HepG2 (cell line): Measurements from ENCODE around the gene NIP7. TPM values are rescaled to one million over a fixed set of nuclear protein-coding genes. Genes with fewer than 3 reads are reported as not detected.

Experiments used
- ATAC-seq: fragments of 200-7000 bp; cut with Tn5 transposase; 3 replicates; pipeline ENCODE4 v1.9.1; 2020; ENCODE audit warnings: mild to moderate bottlenecking, moderate library complexity
- BruUV-seq: library from RNA; stranded (reverse); fragments of 400-500 nt; replicated peaks from 2 replicates; lab custom pipeline; 2021; lab: Mats Ljungman, UMichigan
- CTCF ChIA-PET: fragments of 300-600 bp; formaldehyde crosslinking; extraction: SDS; loops from one replicate; lab custom pipeline; 2021; ENCODE audit warnings: low total read pairs, inconsistent platforms, low intra/inter-chr PET ratio; lab: Yijun Ruan, JAX
- POLR2A ChIA-PET: fragments of 350-600 bp; sonication (Branson Sonifier 250); formaldehyde crosslinking; loops from one replicate; lab custom pipeline; 2020; ENCODE audit warnings: antibody characterized with exemption, inconsistent platforms; lab: Yijun Ruan, JAX
- DNase-seq: peaks from one replicate; pipeline ENCODE4 v3.0.0-alpha.2; 2015; ENCODE audit warnings: low spot score
- FAIRE-seq: peaks from 3 replicates; lab custom pipeline; 2011; peaks lifted over from hg19 to GRCh38; lab: Jason Lieb, UNC
- H2AFZ ChIP-seq: one replicate; pipeline ENCODE4 v1.6.1; 2011; ENCODE audit warnings: low read length, inconsistent platforms
- H3K27ac ChIP-seq: fragments of 300-600 bp; 3 replicates; pipeline ENCODE4 v1.8.0; 2011; ENCODE audit warnings: mixed run types, mild to moderate bottlenecking, mixed read lengths, low read length, inconsistent platforms; ENCODE audit not compliant: insufficient read depth; ENCODE audit errors: extremely low read length
- H3K27me3 ChIP-seq, 2 experiments: fragments of 200-600 bp in 1 of 2; 2 replicates in 1 of 2; 3 replicates in 1 of 2; pipeline versions ENCODE4 v1.6.0 to v1.8.0; 2011; ENCODE audit warnings: low read length in 2 of 2, mild to moderate bottlenecking in 2 of 2, moderate library complexity in 2 of 2, inconsistent platforms in 1 of 2; ENCODE audit not compliant: insufficient read depth in 2 of 2, control insufficient read depth in 1 of 2
- H3K36me3 ChIP-seq, 2 experiments: fragments of 200-600 bp in 1 of 2; replicated peaks in 1 of 2; 2 replicates in 1 of 2; 3 replicates in 1 of 2; pipeline versions ENCODE4 v1.5.1 to v1.8.0; 2011; ENCODE audit warnings: low read length in 2 of 2, inconsistent platforms in 1 of 2; ENCODE audit not compliant: insufficient read depth in 2 of 2, control insufficient read depth in 1 of 2
- H3K4me1 ChIP-seq: 2 replicates; pipeline ENCODE4 v1.5.1; 2012; ENCODE audit warnings: low read length, inconsistent platforms; ENCODE audit not compliant: insufficient read depth
- H3K4me2 ChIP-seq: 2 replicates; pipeline ENCODE4 v1.6.0; 2011; ENCODE audit warnings: low read depth, low read length, inconsistent platforms
- H3K4me3 ChIP-seq, 3 experiments: fragments of 200-600 bp in 1 of 3; sonication (generic), shearing (Covaris generic) in 1 of 3; replicated peaks in 1 of 3; 2 replicates each; pipeline ENCODE4 v1.5.1; 2011 to 2016; ENCODE audit warnings: low read length in 3 of 3, inconsistent platforms in 2 of 3, low read depth in 2 of 3, mild to moderate bottlenecking in 2 of 3, control low read depth in 1 of 3, mixed read lengths in 1 of 3; ENCODE audit not compliant: insufficient read depth in 1 of 3
- H3K79me2 ChIP-seq: one replicate; pipeline ENCODE4 v1.6.1; 2011; ENCODE audit warnings: low read length, inconsistent platforms; ENCODE audit not compliant: insufficient read depth
- H3K9ac ChIP-seq: 2 replicates; pipeline ENCODE4 v1.6.0; 2011; ENCODE audit warnings: mild to moderate bottlenecking, low read depth, low read length, inconsistent platforms; ENCODE audit not compliant: insufficient read depth
- H3K9me3 ChIP-seq: 2 replicates; pipeline ENCODE4 v1.5.1; 2012; ENCODE audit warnings: mild to moderate bottlenecking, low read length
- H4K20me1 ChIP-seq: 2 replicates; pipeline ENCODE4 v1.6.0; 2011; ENCODE audit warnings: inconsistent platforms, mild to moderate bottlenecking, low read length, moderate library complexity; ENCODE audit not compliant: insufficient read depth
- CC2D1A ChIP-seq: sonication (generic); formaldehyde crosslinking; IDR thresholded peaks from 2 replicates; pipeline ENCODE4 v1.8.1; 2023; ENCODE audit warnings: mild to moderate bottlenecking, missing genetic modification reagents
- CREBL2 ChIP-seq: sonication (generic); formaldehyde crosslinking; IDR thresholded peaks from 2 replicates; pipeline ENCODE4 v1.8.1; 2023; ENCODE audit warnings: missing genetic modification reagents, mild to moderate bottlenecking, borderline replicate concordance
- DR1 ChIP-seq: sonication (generic); formaldehyde crosslinking; IDR thresholded peaks from 2 replicates; pipeline ENCODE4 v1.8.0; 2021; ENCODE audit warnings: mild to moderate bottlenecking, missing genetic modification reagents, inconsistent platforms
- FOXM1 ChIP-seq: sonication (generic); formaldehyde crosslinking; IDR thresholded peaks from 2 replicates; pipeline ENCODE4 v1.5.0; 2020; ENCODE audit warnings: missing genetic modification reagents
- GATAD2A ChIP-seq: IDR thresholded peaks from 2 replicates; pipeline ENCODE4 v1.6.1; 2016
- GTF3A ChIP-seq: sonication (generic); formaldehyde crosslinking; conservative IDR thresholded peaks from 2 replicates; pipeline ENCODE4 v1.4.0; 2020; ENCODE audit warnings: mild to moderate bottlenecking, missing genetic modification reagents
- JUND ChIP-seq: sonication (generic); formaldehyde crosslinking; IDR thresholded peaks from 2 replicates; pipeline ENCODE4 v1.8.0; 2022; ENCODE audit warnings: mild to moderate bottlenecking, missing genetic modification reagents
- MYPOP ChIP-seq: sonication (generic); formaldehyde crosslinking; IDR thresholded peaks from 2 replicates; pipeline ENCODE4 v1.8.1; 2023; ENCODE audit warnings: mild to moderate bottlenecking, moderate library complexity, missing genetic modification reagents
- NFIB ChIP-seq: sonication (generic); formaldehyde crosslinking; IDR thresholded peaks from 2 replicates; pipeline ENCODE4 v1.9.0; 2021; ENCODE audit warnings: missing genetic modification reagents, mild to moderate bottlenecking, borderline replicate concordance
- STAT5B ChIP-seq: sonication (generic); formaldehyde crosslinking; IDR thresholded peaks from 2 replicates; pipeline ENCODE4 v1.4.0; 2020; ENCODE audit warnings: missing genetic modification reagents
- TFAP4 ChIP-seq: sonication (generic); IDR thresholded peaks from 2 replicates; pipeline ENCODE4 v1.6.1; 2016; ENCODE audit warnings: low read depth, borderline replicate concordance
- ZFAT ChIP-seq: sonication (generic); formaldehyde crosslinking; conservative IDR thresholded peaks from 2 replicates; pipeline ENCODE4 v1.8.1; 2023; ENCODE audit warnings: missing genetic modification reagents, inconsistent platforms
- ZMYM3 ChIP-seq: sonication (generic); formaldehyde crosslinking; IDR thresholded peaks from 2 replicates; pipeline ENCODE4 v1.5.1; 2020; ENCODE audit warnings: mild to moderate bottlenecking, missing genetic modification reagents
- ZNF251 ChIP-seq: sonication (generic); formaldehyde crosslinking; IDR thresholded peaks from 2 replicates; pipeline ENCODE4 v1.9.0; 2021; ENCODE audit warnings: mild to moderate bottlenecking, missing genetic modification reagents
- ZNF33A ChIP-seq: sonication (generic); formaldehyde crosslinking; IDR thresholded peaks from 2 replicates; pipeline ENCODE4 v1.5.1; 2020; ENCODE audit warnings: missing genetic modification reagents, mild to moderate bottlenecking, moderate library complexity, borderline replicate concordance
- ZNF460 ChIP-seq: sonication (generic); formaldehyde crosslinking; IDR thresholded peaks from 2 replicates; pipeline ENCODE4 v1.5.1; 2020; ENCODE audit warnings: missing genetic modification reagents, mild to moderate bottlenecking, borderline replicate concordance
- ZNF563 ChIP-seq: sonication (generic); formaldehyde crosslinking; IDR thresholded peaks from 2 replicates; pipeline ENCODE4 v1.8.0; 2022; ENCODE audit warnings: mild to moderate bottlenecking, moderate library complexity, missing genetic modification reagents
- ZNF572 ChIP-seq: sonication (generic); formaldehyde crosslinking; IDR thresholded peaks from 2 replicates; pipeline ENCODE4 v1.5.1; 2020; ENCODE audit warnings: mild to moderate bottlenecking, missing genetic modification reagents
- ZNF616 ChIP-seq: sonication (generic); formaldehyde crosslinking; IDR thresholded peaks from 2 replicates; pipeline ENCODE4 v1.5.0; 2020; ENCODE audit warnings: low read depth, mild to moderate bottlenecking, missing genetic modification reagents
- ZNF629 ChIP-seq: sonication (generic); formaldehyde crosslinking; conservative IDR thresholded peaks from 2 replicates; pipeline ENCODE4 v1.5.0; 2020; ENCODE audit warnings: missing genetic modification reagents
- WGBS: methylation state at CpG from one replicate; pipeline ENCODE4 v1.1.6; 2017; ENCODE audit warnings: low lambda C conversion rate; 5-methylcytosine and 5-hydroxymethylcytosine counted together
- in situ Hi-C: cut with HindIII; loops from 2 replicates; pipeline ENCODE4 v1.10.0; 2017; ENCODE audit warnings: low pct_unique_long_range_greater_than_20kb; ENCODE audit not compliant: extremely low pct_ligation_motif_present
- intact Hi-C: fragments of 100-400 bp; cut with micrococcal nuclease; formaldehyde crosslinking; loops from one replicate; pipeline ENCODE4 v1.10.0; 2022; ENCODE audit not compliant: unreplicated experiment
- polyA plus RNA-seq, 8 experiments: library from polyadenylated mRNA; depleted of rRNA in 3 of 8; stranded (reverse) in 7 of 8; unstranded in 1 of 8; fragments of >200 nt; fragmentation: Illumina TruSeq in 4 of 8; extraction: Trizol in 4 of 8; gene quantifications; 2 replicates each; pipeline versions ENCODE4 v1.2.1 to v1.2.3, GENCODE V29; 2011 to 2016; ENCODE audit warnings: low read depth in 4 of 8, missing spikeins in 1 of 8, mixed read lengths in 1 of 8; ENCODE audit not compliant: insufficient read depth in 1 of 8
- total RNA-seq, 5 experiments: library from RNA; depleted of rRNA; stranded (reverse); fragments of >200 nt; fragmentation: Illumina TruSeq; extraction: Trizol; gene quantifications; 2 replicates each; pipeline ENCODE4 v1.2.3, GENCODE V29; 2016; ENCODE audit warnings: low read depth in 1 of 5

NIP7 gene
- total and polyA plus RNA-seq, 2 of the 13 experiments (the other 11 are each of a cell fraction or from before 2014, with no cell fraction given): 15.3 to 114 TPM

GRCh38 chr16:69338557-69339288 is 849 bp upstream of the NIP7 start:
- in situ Hi-C loops: no loop called here
- ATAC-seq (peak; percentile 1; the same call in 1 of the 3 replicates), DNase-seq (no peak), FAIRE-seq (no peak)
- no peaks in the 10 kb centered on the region; a peak in 1 of 5 replicates for H3K27me3 ChIP-seq
- peak overlapping the region; percentile 86 for H3K27ac ChIP-seq
- no peaks in the 10 kb centered on the region for H3K9me3 ChIP-seq
- H3K9ac ChIP-seq: peak overlapping the region; percentile 91
- peaks cover 23 to 52% of the 10 kb centered on the region in 2 experiments for H3K36me3 ChIP-seq
- intact Hi-C loops: loop anchor here (1.0 kb wide), 2 partner anchors 8 to 188 kb away; partner anchors contain the start of gene PDF
- ChIA-PET CTCF (interaction anchor here (1.0 to 1.6 kb wide), 2 partner anchors 12 to 27 kb away, joined by 4 to 10 read pairs; partner anchors contain the start of gene VPS4A), POLR2A (interaction anchor here (0.6 to 6.0 kb wide), 9 partner anchors 9 to 385 kb away, joined by 3 to 52 read pairs (median 4); partner anchors contain the start of genes PDF and TMED6)
- TSS peak; percentile 75 for BruUV-seq
- no peak overlapping the region for H2AFZ ChIP-seq
- H4K20me1 ChIP-seq: no peaks in the 10 kb centered on the region
- H3K4me1 ChIP-seq: peaks cover 39% of the 10 kb centered on the region
- 16% methylated on average over 39 of the region's 46 CpGs for WGBS
- H3K79me2 ChIP-seq: peaks cover 52% of the 10 kb centered on the region
- H3K4me3 ChIP-seq: peak overlapping the region; percentile 79 to 94 (median 86)
- peak overlapping the region; percentile 90 for H3K4me2 ChIP-seq
- no peak for TF ChIP-seq CREBL2 (CRISPR knock-in tag)
- TF ChIP-seq JUND: 0 out of 2 replicates have a peak, but pooled peaks have one; percentile 2
- TF ChIP-seq ZNF563 (CRISPR knock-in tag): no peak
- TF ChIP-seq CC2D1A: no peak
- 0 out of 2 replicates have a peak, but pooled peaks have one; percentile 3 for TF ChIP-seq STAT5B
- TF ChIP-seq NFIB (CRISPR knock-in tag): 0 out of 2 replicates have a peak, but pooled peaks have one; percentile 38
- 0 out of 2 replicates have a peak, but pooled peaks have one; percentile 28 for TF ChIP-seq FOXM1 (CRISPR knock-in tag)
- 0 out of 2 replicates have a peak, but pooled peaks have one; percentile 20 for TF ChIP-seq ZFAT (CRISPR knock-in tag)
- peak; percentile 94; the same call in 1 of the 2 replicates for TF ChIP-seq ZNF251
- TF ChIP-seq ZNF460: peak; percentile 83
- TF ChIP-seq ZNF629 (CRISPR knock-in tag): 0 out of 2 replicates have a peak, but pooled peaks have one; percentile 12
- TF ChIP-seq TFAP4: no peak
- peak; percentile 8; the same call in 1 of the 2 replicates for TF ChIP-seq GTF3A (CRISPR knock-in tag)
- TF ChIP-seq ZNF33A (CRISPR knock-in tag): no peak
- TF ChIP-seq MYPOP (CRISPR knock-in tag): no peak; the same call in 1 of the 2 replicates
- TF ChIP-seq GATAD2A (CRISPR knock-in tag): no peak
- TF ChIP-seq ZMYM3 (CRISPR knock-in tag): 0 out of 2 replicates have a peak, but pooled peaks have one; percentile 57
- TF ChIP-seq ZNF572 (CRISPR knock-in tag): no peak
- no peak for TF ChIP-seq DR1 (CRISPR knock-in tag)
- TF ChIP-seq ZNF616: 0 out of 2 replicates have a peak, but pooled peaks have one; percentile 52
